Hippocampal formation (tissue), 2 donors: Measurements from ENCODE around the gene TBL1X.

Experiments
- DNase-seq, 2 donors: peaks; one replicate each; lab custom pipeline; 2025; lab: John Stamatoyannopoulos, UW

TBL1X gene

DNA sequence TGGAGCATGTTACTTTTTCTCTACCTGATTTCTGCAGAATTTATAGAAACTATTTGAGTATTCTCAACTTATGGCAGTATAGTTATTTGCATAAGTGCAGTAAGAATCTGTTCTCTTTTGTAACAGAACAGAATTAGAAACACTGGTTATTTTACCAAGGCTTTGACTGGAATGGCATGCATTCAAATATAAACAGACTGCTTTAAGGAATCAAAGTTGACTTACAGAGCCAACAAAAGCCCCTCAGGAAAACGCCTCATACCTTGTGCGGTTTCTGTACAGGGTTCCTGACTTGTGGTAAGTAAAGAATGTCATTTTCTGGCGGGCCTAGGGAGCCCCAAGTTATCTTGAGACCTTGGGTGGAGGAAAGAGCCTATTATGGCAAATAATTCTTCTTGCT, 203.7 kb downstream of the TBL1X start:
- DNase-seq, result no peak

DNA sequence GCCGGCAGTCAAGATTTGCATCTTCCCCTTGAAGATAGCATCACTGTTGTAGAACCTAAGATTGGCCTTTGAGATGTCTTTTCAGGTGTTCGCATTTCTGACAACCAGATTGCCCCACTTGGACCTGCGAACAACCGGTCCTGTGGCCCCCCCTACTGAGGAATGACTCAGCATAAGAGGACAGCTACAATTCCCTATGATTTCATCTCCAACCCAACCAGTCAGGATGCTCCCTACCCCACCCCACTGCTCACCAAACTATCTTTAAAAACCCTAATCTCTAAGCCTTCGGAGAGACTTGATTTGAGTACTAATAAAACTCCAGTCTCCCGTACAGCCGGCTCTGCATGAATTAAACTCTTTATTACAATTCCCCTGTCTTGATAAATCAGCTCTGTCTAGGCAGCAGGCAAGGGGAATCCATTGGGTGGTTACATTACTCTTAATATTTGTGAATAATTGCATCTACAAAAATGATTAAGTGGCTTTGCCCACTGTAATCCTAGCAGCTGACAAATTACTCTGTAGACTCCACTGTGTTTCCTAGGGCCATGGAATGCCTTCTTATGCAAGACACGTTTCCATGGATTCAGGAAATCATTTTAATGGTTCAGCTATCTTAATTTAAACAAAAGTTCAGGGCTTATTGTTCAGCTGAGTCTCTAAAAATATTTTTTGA, 205.4 kb downstream of the TBL1X start:
- no peak for DNase-seq

DNA sequence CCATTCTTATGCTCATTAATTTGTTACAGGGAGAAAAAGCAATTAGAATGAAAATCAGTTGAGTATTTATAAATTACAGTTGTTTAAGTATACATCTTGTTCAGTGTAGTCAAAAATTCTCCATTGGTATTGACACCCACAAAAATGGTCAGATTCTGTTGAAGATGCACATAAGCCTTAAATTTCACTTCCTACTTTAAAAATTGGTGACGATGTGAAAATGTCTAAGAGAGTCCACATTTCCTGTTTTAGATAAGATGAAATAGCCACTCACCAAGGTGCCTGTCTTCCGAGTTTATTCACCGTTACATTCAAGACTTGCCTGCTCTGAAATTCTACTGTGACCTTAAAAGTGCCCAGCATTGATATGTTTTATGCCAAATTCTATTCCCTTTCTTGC, 207.1 kb downstream of the TBL1X start:
- DNase-seq, result no peak

DNA sequence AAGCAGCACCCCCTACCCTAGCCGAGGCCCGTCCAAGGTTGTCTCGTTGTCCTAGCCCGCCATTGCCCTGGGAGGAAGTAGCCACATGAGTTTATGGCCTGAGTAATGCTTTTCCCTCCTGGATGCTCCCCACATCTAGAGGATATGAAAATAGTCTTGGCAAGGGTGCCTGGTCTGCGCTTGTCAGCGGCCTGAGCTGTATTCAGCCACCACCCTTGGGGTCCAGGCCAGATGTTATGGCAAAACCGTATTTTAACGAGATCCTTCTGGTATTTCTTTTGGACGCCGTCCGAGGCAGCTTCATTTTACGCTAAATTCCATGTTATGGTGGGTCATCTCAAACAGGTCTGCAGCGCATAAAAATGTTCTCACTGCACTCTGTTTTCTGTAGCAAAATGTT, 211.4 kb downstream of the TBL1X start:
- no peak for DNase-seq

DNA sequence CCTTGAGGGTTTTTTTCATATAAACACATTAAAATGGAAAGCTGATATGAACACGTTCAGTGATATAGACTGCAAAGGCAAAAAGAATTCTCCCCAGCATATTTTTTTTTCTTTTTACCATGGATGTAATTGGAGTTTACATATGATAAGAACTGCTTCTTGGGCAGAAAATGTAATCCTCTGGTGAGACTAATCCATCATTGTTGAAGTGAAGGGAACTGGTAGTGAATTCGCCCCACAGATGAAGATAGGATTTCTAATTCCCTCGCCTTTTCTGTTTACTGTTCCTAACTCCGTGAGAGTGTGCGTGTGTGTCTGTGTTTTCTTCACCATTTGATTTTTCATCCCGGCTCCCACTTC, 211.9 kb downstream of the TBL1X start:
- no peak for DNase-seq

DNA sequence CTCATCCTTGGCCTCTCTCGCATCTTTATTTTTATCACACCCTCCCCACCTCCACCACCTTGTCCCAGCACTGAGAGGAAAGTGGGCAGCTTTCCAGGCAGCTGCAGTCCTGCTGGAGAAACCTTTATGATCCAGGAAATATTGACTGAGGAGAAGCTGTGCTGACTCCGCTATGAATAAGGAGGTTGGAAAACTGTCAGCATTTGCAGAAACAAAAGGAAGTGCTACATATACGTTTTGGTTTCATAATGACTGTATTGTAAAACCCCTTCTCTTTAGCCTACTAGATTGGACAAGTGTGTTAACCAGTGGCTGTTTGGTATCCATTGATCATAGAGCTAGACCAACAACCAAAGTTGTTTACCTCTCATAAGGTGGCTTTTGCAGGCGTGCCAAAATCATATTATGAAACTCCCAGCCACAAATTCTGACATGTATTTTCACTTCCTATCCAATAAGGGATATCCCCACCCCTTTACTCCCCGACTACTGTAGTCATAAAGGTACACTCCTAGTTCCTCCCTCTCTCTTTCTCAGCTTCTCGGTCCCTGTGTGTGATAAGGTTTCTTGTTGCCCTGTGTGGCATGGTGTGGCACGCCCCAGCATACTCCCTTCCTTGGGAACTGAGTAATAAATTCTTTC, 212.4 kb downstream of the TBL1X start:
- DNase-seq, result no peak

DNA sequence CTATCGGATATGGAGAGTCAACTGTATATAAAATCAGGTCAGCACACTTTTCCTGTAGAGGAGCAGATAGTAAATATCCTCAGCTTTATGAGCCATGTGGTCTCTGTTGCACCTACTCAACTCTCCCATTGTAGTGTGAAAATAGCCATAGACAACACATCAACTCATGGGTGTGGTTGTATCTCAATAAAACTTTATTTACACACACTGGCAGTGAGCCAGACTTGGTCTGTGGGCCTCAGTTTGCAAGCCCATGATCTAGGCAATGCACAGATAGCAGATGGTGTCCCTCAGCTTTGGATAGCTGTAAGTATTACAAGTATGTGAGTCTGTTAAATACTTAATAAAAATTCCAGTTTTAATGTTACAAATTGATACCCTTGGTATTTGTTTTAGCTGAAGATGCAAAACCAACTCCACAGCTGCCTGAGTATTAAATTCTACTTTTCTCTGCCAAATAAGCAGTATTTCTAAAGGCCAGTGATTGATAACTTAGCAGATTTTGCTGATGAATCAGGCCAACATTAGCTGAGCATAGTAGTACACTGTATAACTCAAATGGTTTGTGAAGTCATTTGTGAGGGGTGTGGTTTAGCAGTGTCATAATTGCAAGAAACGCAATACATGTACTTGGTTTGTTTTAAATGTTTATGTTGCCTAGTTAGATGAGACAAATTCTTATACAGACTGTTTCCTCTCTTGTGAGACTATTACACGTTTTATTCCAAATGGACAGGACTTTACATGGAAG, 213.5 kb downstream of the TBL1X start:
- DNase-seq, result no peak

DNA sequence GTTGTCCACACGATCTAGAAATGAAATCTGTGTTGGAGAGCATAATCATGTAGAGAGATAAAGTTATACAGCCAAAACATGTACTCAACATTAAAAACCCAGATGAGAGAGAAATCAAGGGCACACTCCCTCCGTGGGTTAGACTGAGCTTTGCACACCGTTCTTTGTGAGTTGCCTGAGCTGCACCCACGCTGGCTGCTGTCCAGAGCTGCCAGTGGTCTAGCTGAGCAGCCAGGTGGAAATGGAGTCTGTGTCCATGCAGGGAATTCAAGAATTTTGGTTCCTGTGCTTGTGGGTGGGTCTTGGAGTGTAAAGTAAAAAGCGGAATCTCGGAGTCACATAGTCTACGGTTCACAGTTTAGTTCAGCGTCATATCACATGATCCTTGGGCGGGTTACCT, 216.2 kb downstream of the TBL1X start:
- no peak for DNase-seq

DNA sequence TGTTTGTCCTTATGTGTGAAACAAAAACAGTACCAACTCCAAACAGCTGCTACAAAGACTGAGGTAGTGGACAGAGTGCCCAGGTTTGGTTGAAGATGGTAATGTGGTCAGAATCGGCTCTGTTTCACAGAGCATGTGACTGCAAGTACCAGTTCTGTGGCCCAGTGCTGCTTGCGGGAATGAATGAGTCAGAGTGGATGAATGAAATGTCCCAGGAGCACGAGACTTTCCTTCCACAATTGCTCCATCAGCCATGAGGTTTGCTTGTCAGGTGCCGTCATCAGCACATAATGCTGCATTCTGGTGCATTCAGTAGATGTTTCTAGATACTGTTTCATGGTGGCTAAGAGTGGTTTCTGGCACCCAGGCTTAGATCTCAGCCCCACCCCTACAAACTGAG, 216.6 kb downstream of the TBL1X start:
- DNase-seq, result no peak

DNA sequence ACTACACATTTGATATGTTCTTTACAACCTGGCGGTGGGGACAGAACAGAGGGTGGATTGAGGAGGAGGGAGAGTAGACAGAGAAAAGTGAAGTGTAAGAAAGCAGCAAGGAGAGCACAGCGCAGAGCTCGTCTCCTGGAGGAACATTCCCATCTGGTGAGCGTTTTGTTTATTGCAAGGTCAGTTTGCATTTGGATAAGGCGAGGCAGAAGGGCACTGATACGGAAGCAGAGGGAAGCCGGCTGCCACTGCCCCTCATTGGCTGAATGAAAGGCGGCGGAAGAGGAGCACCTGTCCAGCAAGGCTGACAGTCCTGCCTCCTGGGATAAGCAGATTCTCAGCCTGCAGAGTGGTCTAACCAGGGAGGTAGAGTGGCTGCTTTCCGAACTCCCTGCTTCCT, 217.6 kb downstream of the TBL1X start:
- DNase-seq, result no peak

DNA sequence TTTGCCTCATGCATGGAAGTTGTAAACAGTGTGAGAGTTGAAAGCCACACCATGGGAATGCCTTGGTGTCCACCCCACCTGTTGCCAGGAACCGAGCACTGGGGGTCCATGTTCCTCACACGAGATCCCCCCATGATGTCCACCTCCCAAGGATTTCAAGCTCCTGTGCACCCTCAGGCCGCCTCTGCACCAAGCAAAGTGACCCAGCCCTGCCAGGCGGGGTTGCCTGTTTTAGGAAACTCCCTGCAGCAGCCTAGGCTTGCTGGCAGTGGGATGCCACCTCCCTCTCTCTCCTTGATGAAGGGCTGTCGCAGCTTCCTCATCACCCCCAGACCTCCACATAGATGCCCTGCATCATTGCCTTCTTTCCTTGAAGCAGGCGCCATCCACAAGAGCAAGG, 218.0 kb downstream of the TBL1X start:
- no peak for DNase-seq

DNA sequence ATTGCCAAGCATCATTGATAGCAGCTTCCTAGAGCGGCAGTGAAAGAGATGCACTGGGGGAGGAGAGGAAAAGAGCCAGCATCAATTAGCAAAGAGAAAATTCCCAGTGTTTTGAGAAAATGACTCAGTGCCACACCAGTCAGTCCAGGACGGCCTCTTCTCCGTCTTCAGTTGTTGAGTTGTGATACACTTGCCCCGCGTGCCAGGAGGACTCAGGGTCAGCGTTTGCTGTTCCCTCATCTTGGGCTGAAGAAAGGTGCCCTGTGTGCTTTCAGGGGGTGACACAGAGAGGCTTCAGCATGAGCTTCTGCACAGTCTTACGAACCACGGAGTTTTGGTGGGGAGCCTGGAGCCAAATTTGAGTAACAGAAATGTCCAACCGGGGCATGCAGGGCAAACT, 218.5 kb downstream of the TBL1X start:
- DNase-seq, result no peak

DNA sequence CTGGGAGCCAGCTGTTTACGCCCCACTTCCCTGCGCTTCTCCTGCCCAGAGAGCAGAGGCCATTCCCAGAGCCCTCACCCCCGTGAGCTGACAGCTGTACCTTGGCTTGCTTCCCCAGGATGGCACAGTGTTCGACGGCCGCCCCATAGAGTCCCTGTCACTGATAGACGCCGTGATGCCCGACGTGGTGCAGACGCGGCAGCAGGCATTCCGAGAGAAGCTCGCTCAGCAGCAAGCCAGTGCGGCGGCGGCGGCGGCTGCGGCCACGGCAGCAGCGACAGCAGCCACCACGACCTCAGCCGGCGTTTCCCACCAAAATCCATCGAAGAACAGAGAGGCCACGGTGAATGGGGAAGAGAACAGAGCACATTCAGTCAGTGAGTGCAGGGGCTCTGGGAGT, 223.0 kb downstream of the TBL1X start:
- DNase-seq, result no peak

DNA sequence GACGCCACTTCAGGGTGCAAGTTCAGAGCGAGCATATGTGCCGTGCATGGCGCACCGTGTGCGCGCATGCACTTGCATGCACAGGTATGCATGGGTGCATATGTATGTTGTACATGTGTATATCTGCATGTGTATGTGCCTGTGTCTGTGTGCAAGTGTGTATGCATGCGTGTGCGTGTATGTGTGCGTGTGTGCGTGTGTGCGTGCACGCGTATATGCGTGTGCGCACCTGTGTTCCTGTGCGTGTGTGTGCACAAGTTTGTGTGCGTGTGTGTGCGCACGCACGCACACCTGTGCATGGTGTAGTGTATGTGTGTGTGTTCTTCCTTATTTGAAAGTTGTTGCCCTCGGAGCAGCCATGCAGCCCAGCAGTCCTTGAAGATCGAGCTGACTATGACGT, 224.0 kb downstream of the TBL1X start:
- DNase-seq, result no peak

DNA sequence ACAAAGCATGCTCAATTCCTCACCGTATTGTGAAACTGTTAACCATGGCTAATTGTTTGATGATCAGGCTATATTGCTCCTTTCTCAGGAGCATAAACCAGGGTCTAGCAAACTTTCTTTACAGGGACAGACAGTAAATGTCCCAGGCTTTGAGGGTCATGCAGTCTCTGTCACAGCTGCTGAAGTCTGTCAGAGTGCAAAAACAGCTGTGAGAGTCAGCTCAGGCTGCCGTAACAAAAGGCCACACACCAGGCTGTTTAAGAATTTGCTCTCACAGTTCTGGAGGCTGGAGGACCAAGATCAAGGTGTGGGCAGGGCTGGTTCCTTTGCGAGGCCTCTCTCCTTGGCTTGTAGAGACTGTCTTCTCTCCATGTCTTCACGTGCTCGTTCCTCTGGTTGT, 225.2 kb downstream of the TBL1X start:
- no peak for DNase-seq

DNA sequence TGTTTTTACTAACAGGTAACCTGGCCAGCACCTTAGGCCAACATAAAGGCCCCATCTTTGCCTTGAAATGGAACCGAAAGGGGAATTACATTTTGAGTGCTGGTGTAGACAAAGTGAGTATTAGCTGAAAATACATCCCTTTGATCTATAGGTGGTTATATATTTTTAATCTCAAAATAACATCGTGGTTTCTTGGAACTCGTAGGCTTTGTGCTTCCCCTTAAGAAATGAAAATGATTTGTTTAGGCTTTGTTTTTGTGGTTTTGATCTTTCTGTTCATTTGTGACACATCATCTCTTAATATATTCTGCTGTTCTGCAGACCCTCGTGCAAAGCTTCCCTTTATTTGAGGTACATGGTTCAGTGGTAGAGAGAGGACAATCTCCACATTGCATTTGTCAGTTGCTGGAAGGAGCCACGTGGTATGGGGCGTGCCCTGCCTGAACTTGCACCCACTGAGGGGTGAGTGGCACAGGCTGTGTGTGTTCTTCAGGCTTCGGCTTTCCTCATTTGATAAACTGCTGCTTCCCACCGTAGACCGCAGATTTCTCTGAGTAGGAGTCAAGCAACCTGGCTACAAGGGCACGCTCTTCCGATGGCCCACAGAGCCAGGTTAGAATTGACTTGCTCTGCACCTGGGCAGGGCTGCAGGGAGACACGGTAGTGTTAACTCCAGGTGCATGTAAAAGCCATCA, 228.6 kb downstream of the TBL1X start:
- DNase-seq, result no peak

DNA sequence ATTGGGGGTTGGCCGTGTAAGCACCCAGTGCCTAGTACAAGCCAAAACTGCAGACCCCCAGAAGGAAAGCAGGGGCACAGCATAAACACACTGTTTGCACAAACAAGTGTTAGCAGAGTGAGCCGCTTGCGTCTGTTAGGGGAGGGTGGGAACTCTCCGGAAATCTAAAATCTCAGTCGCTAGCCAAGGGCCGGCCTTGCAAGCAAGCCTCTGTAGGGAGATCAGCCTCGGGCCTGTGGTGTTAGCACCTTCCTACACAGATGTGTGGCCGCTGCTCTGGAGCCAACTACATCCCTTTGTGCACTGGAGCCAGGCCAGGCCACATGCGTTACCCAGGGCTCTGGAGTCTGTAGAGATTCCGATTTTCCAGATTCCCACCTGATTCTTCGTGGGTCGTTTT, 233.7 kb downstream of the TBL1X start:
- no peak for DNase-seq

DNA sequence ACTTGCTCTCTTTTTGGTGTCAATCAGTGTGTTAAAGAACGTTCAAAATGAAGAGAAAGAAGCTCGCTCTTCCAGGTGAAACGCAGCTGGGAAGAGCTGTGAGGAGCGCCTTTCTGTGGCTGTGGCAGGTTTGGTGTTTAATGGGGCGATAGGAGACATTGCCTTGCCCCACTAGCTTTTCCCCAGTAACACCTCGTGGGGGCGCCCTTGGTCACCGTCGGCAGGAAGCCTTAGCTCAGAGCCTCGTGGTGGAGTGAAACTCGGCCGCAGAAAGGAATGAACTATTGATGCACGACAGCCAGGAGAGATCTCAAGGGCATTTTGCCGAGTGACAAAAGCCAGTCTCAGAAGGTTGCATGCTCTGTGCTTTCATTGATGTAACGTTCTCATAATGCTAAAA, 235.7 kb downstream of the TBL1X start:
- DNase-seq, result no peak

DNA sequence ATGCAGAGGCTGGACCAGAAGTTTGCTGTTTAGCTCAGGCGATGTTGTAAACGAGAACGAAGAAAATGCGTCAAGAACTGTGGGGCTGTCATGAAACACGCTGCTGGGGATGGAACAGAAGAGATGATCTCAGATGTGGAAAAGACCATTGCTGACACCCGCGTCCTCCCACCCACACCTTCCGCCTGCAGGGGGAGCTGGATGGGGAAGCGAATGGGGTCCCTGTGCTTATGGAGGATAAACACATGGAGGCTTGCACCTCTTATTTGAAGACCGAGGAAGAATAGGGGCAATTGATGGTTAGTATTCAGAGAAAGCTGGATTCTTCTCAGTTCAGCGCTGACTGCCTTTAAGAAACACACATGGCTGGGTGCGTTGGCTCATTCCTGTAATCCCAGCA, 236.9 kb downstream of the TBL1X start:
- DNase-seq, result no peak

DNA sequence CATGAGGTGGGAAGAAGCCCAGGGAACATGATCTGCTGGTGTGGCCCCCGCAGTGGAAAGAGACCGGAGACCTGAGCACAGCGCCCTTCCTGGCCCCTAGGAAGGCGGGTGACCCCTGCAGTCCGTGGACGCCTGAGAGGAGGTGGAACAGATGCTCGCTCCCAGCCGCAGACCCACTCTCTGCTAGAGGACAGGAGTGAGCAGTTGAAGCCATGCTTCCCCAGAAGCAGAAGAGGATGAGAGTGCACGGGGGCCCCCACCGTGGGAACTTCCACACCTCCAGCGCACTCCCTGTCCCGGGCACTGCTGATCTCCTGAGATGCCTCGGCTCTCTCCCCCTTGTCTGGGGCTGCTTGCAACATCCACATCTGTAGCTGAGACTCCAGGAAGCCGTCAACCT, 238.5 kb downstream of the TBL1X start:
- no peak for DNase-seq

DNA sequence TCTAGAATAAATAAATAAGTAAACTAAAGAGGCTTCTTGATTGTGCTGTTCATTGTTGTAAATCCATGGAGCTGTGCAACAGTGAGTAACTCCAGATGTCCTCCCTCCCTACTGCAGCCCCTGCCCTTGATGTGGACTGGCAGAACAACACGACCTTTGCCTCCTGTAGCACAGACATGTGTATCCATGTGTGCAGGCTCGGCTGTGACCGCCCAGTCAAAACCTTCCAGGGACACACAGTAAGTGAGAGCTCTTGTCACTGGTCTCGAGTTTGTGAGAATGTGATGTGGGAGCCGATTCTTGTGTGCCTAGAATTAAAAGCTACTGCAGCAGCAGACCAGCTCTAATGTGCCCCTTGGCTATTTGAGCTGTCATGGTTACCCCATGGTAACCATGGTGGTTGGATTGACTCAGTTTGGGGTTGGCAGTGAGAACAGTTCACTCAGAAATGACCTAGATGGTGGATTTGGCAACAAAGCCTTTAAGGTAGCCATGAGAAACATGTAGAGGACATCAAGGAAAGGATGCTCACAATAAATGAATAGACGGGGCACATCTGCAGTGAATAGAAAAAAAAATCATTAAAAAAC, 240.1 kb downstream of the TBL1X start:
- DNase-seq, result no peak

DNA sequence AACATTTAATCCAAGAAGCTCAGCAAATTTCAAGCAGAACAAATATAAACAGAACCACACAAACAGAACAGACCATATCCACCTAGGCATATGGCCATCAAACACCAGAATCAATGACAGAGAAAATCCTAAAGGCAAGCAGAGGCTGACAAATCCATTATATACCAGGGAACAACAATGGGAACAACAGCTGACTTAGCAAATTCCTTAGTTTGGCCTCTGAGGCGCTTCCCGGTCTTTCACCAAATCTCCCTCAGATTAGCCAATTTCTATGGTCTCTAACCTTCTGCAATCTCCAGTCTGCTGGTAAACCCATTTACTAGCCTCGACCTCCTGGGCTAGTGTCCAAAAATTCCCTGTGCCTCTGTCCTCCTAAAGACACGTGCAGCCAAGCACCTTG, 241.6 kb downstream of the TBL1X start:
- DNase-seq, result no peak
